Loucy (cell line): ENCODE measurements around the gene FTO.

Experiments used
- H2AFZ ChIP-seq: fragments of 200-600 bp; sonication (generic); 2 replicates; pipeline ENCODE4 v1.6.0; 2016; ENCODE audit warnings: antibody characterized with exemption, mild to moderate bottlenecking, low read length, moderate library complexity
- H3F3A ChIP-seq: fragments of 200-600 bp; 2 replicates; pipeline ENCODE4 v1.6.0; 2016; ENCODE audit warnings: antibody characterized with exemption, low read depth, mild to moderate bottlenecking
- H3K27me3 ChIP-seq: fragments of 200-600 bp; sonication (generic); 2 replicates; pipeline ENCODE4 v1.6.1; 2014; ENCODE audit warnings: low read length, mild to moderate bottlenecking; ENCODE audit not compliant: insufficient read depth, poor library complexity, severe bottlenecking
- H3K36me3 ChIP-seq: fragments of 200-600 bp; sonication (generic); 2 replicates; pipeline ENCODE4 v1.6.1; 2016; ENCODE audit warnings: low read length; ENCODE audit not compliant: insufficient read depth
- H3K4me1 ChIP-seq: fragments of 200-600 bp; sonication (generic); 2 replicates; pipeline ENCODE4 v1.5.1; 2014; ENCODE audit warnings: low read length, mild to moderate bottlenecking; ENCODE audit not compliant: insufficient read depth, poor library complexity, severe bottlenecking
- H3K4me2 ChIP-seq: fragments of 200-600 bp; sonication (generic); 2 replicates; pipeline ENCODE4 v1.6.0; 2014; ENCODE audit warnings: antibody characterized with exemption, low read length, low read depth, mild to moderate bottlenecking; ENCODE audit not compliant: poor library complexity, severe bottlenecking
- H3K4me3 ChIP-seq: fragments of 200-600 bp; sonication (generic); 2 replicates; pipeline ENCODE4 v1.5.1; 2014; ENCODE audit warnings: low read length, mild to moderate bottlenecking, mixed read lengths; ENCODE audit not compliant: poor library complexity, severe bottlenecking
- H3K79me2 ChIP-seq: fragments of 200-600 bp; sonication (generic); 2 replicates; pipeline ENCODE4 v1.6.1; 2014; ENCODE audit warnings: low read length; ENCODE audit not compliant: insufficient read depth
- H3K9ac ChIP-seq: fragments of 200-600 bp; sonication (generic); 2 replicates; pipeline ENCODE4 v1.6.0; 2014; ENCODE audit warnings: mild to moderate bottlenecking, low read depth, low read length, moderate library complexity; ENCODE audit not compliant: poor library complexity, severe bottlenecking
- H3K9me2 ChIP-seq: fragments of 200-600 bp; sonication (generic); replicated peaks from 2 replicates; pipeline ENCODE4 v1.6.1; 2016; ENCODE audit warnings: low read depth, low read length, mixed read lengths
- H3K9me3 ChIP-seq: fragments of 200-600 bp; sonication (generic); 2 replicates; pipeline ENCODE4 v1.6.1; 2014; ENCODE audit warnings: mild to moderate bottlenecking, antibody characterized with exemption, low read length, low read depth; ENCODE audit not compliant: insufficient read depth
- H4K20me1 ChIP-seq: fragments of 200-600 bp; sonication (generic); 2 replicates; pipeline ENCODE4 v1.6.0; 2014; ENCODE audit warnings: antibody characterized with exemption, low read length, mild to moderate bottlenecking; ENCODE audit not compliant: insufficient read depth, poor library complexity, severe bottlenecking
- EZH2phosphoT487 ChIP-seq: fragments of 200-600 bp; IDR thresholded peaks from 2 replicates; pipeline ENCODE4 v1.6.1; 2018; ENCODE audit warnings: antibody characterized with exemption, mild to moderate bottlenecking, moderate library complexity, borderline replicate concordance
- TF ChIP-seq, protein P1 (sequence below): fragments of 200-600 bp; sonication (generic); conservative IDR thresholded peaks from 2 replicates; pipeline ENCODE4 v1.5.1; 2014; ENCODE audit warnings: mild to moderate bottlenecking, antibody characterized with exemption, low read length

The FTO gene

DNA sequence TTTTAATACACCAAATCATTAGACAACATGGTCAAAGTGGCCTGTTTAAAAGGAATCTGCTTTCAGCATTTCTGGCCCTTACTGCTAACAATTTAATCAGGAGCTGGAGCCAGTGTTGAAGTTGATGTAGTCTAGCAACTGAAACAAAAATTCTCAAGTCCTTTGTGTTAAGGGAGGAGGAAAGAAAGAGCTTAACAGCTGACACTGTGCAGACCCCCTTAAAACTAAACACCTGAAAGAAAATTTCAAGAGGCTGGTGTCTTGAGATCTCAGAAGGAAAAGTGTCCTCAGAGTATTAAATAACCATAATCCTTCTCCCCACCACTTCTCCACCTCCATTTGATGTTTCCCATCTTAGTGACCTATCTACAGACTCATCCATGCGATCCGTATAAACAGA, 232.1 kb downstream of the FTO start:
- no peaks in the 10 kb centered on the region for H3K79me2 ChIP-seq
- H3K9me2 ChIP-seq: no peaks in the 10 kb centered on the region
- H3K4me1 ChIP-seq: no peaks in the 10 kb centered on the region
- no peaks in the 10 kb centered on the region for H3K9me3 ChIP-seq
- TF ChIP-seq, protein P1, sequence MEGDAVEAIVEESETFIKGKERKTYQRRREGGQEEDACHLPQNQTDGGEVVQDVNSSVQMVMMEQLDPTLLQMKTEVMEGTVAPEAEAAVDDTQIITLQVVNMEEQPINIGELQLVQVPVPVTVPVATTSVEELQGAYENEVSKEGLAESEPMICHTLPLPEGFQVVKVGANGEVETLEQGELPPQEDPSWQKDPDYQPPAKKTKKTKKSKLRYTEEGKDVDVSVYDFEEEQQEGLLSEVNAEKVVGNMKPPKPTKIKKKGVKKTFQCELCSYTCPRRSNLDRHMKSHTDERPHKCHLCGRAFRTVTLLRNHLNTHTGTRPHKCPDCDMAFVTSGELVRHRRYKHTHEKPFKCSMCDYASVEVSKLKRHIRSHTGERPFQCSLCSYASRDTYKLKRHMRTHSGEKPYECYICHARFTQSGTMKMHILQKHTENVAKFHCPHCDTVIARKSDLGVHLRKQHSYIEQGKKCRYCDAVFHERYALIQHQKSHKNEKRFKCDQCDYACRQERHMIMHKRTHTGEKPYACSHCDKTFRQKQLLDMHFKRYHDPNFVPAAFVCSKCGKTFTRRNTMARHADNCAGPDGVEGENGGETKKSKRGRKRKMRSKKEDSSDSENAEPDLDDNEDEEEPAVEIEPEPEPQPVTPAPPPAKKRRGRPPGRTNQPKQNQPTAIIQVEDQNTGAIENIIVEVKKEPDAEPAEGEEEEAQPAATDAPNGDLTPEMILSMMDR: no peak
- TF ChIP-seq EZH2phosphoT487: no peak
- no peaks in the 10 kb centered on the region for H4K20me1 ChIP-seq
- H2AFZ ChIP-seq: no peak overlapping the region
- H3K27me3 ChIP-seq: no peaks in the 10 kb centered on the region
- H3K9ac ChIP-seq: no peak overlapping the region
- no peaks in the 10 kb centered on the region for H3F3A ChIP-seq
- no peak overlapping the region for H3K4me3 ChIP-seq
- H3K36me3 ChIP-seq: peaks cover 20% of the 10 kb centered on the region; the same call in 1 of the 2 replicates
- no peak overlapping the region for H3K4me2 ChIP-seq

DNA sequence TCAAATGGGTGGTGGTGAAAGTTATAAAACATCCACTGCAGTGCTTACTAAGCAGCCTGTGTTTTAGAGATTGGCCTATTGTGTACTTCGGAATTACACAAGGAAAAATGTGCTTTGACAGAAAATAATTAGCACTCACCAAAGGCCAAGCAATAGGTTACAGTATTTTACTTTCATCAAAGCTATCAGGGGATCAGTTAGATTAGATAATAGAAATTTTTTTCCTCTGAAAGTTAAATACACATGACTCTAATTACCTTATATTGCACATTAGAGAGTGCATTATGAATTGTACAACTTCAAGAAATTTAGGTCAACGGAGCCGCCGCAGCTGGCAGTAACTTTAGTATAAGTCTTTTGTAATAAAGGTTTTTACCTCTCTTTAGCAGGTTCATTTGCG, 232.6 kb downstream of the FTO start:
- Histone ChIP-seq H3K9ac (no peak overlapping the region), H3K4me2 (no peak overlapping the region), H3K79me2 (no peaks in the 10 kb centered on the region), H4K20me1 (no peaks in the 10 kb centered on the region), H3K9me3 (no peaks in the 10 kb centered on the region), H3K27me3 (no peaks in the 10 kb centered on the region), H3K36me3 (peaks cover 20% of the 10 kb centered on the region; the same call in 1 of the 2 replicates), H3K9me2 (no peaks in the 10 kb centered on the region), H3K4me1 (no peaks in the 10 kb centered on the region), H3F3A (no peaks in the 10 kb centered on the region), H2AFZ (no peak overlapping the region), H3K4me3 (no peak overlapping the region)
- TF ChIP-seq, protein P1: no peak
- TF ChIP-seq EZH2phosphoT487: no peak

DNA sequence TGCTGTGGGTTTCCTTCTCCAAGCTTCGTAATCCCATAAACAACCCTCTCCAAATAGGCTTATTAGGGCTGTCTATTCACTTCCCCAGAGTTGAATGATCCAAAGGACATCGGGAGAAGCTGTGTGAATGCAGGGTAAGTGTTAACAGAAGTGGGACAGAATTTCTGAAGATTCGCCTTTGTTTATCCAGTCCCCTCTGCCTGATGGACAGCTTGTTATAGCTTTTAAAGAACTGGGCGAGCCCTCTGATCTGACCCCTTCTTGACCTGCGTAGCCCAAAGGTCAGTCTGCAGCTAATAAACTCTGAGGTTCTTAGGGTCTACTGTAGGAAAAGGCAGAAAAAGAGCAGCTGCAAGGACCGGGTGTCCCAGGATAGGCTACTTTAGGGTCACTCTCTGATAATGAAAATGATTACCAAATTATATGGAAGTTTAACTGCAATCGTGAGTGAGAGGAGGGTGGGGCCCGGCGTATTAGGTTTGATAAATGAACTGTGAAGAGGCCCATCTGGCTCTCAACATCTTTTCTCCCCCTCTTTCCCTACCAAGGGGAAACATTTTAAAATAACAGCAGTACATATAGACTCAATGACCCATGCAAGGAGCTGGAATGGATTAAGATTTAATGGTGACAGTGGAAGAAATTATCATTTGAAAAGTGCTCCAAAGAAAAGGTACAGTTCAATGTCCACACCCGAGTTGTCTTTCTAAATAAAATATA, 233.4 kb downstream of the FTO start:
- no peak for TF ChIP-seq EZH2phosphoT487
- TF ChIP-seq, protein P1: no peak

More for the DNA sequence above, 233.4 kb downstream of the FTO start:
- no peaks in the 10 kb centered on the region for H3K9me2 ChIP-seq
- no peaks in the 10 kb centered on the region for H3K79me2 ChIP-seq
- H3K4me2 ChIP-seq: no peak overlapping the region
- no peaks in the 10 kb centered on the region for H3K4me1 ChIP-seq
- no peak overlapping the region for H3K9ac ChIP-seq
- peaks cover 20% of the 10 kb centered on the region; the same call in 1 of the 2 replicates for H3K36me3 ChIP-seq
- H3K9me3 ChIP-seq: no peaks in the 10 kb centered on the region
- no peak overlapping the region for H3K4me3 ChIP-seq
- H4K20me1 ChIP-seq: no peaks in the 10 kb centered on the region
- H2AFZ ChIP-seq: no peak overlapping the region
- H3K27me3 ChIP-seq: no peaks in the 10 kb centered on the region
- H3F3A ChIP-seq: no peaks in the 10 kb centered on the region
